Bone marrow (tissue), 2 donors: Measurements from ENCODE around the gene SLC35E1.
"Not testable (repeated sequence)": the region's sequence is repeated elsewhere in the genome, so short reads cannot be mapped to it uniquely, and the experiment has no call there.

ENCODE experiments used
- DNase-seq, 2 donors: peaks; one replicate each; lab custom pipeline; 2025; lab: John Stamatoyannopoulos, UW

SLC35E1 gene

GRCh38 chr19:16581145-16581970, 9.1 kb upstream of the SLC35E1 start:
- DNase-seq = no peak

- DNase-seq = no peak
These were observed 7.2 kb upstream of the SLC35E1 start for GRCh38 chr19:16579381-16579780.

- DNase-seq = no peak
These were observed 5.3 kb upstream of the SLC35E1 start for GRCh38 chr19:16577531-16577985.

- DNase-seq = no peak
These were observed 4.7 kb upstream of the SLC35E1 start for GRCh38 chr19:16576690-16577530.

GRCh38 chr19:16575861-16576689, 3.9 kb upstream of the SLC35E1 start:
- no peak for DNase-seq

GRCh38 chr19:16575282-16575681, 3.1 kb upstream of the SLC35E1 start:
- no peak for DNase-seq

- DNase-seq = no peak
These were observed 1.7 kb upstream of the SLC35E1 start for GRCh38 chr19:16573925-16574324.

GRCh38 chr19:16573296-16573695, 1.1 kb upstream of the SLC35E1 start:
- no peak for DNase-seq

GRCh38 chr19:16571822-16572331, 338 bp downstream of the SLC35E1 start:
- DNase-seq = peak in 1 of 2 donors; percentile 65

- DNase-seq = peak; percentile 19 to 28
These were observed 932 bp downstream of the SLC35E1 start for GRCh38 chr19:16571283-16571682.

GRCh38 chr19:16569609-16570320, 2.5 kb downstream of the SLC35E1 start:
- DNase-seq = no peak

GRCh38 chr19:16566702-16567101, 5.5 kb downstream of the SLC35E1 start:
- DNase-seq = no peak

GRCh38 chr19:16566161-16566560, 6.1 kb downstream of the SLC35E1 start:
- DNase-seq = peak in 1 of 2 donors; percentile 64

GRCh38 chr19:16564842-16565241, 7.4 kb downstream of the SLC35E1 start:
- DNase-seq = no peak

GRCh38 chr19:16562608-16563025, 9.6 kb downstream of the SLC35E1 start:
- DNase-seq = no peak

- no peak for DNase-seq
These were observed 10.8 kb downstream of the SLC35E1 start for GRCh38 chr19:16561382-16561781.

- no peak for DNase-seq
These were observed 12.4 kb downstream of the SLC35E1 start for GRCh38 chr19:16559780-16560276.

- no peak for DNase-seq
These were observed 17.4 kb downstream of the SLC35E1 start for GRCh38 chr19:16554776-16555175.

- not testable (repeated sequence) for DNase-seq
These were observed 20.3 kb downstream of the SLC35E1 start for GRCh38 chr19:16551902-16552301.

GRCh38 chr19:16548956-16549355, 23.3 kb downstream of the SLC35E1 start:
- no peak for DNase-seq
